Activated B cell treated with CpG ODN at 0.5 μM for 24 hours (primary cell): ENCODE measurements around the gene WDR45B. TPM values are rescaled to one million over a fixed set of nuclear protein-coding genes. Genes with fewer than 3 reads are reported as not detected.

ENCODE experiments used
- ATAC-seq: fragments of 200-7000 bp; cut with Tn5 transposase; one replicate; pipeline ENCODE4 v1.10.0; 2021; ENCODE audit warnings: low read depth, mild to moderate bottlenecking, moderate library complexity
- CTCF ChIA-PET: fragments of 350-600 bp; sonication (Branson Sonifier 250); formaldehyde crosslinking; loops from one replicate; lab custom pipeline; 2021; ENCODE audit warnings: antibody characterized with exemption; lab: Charles Lee
- POLR2A ChIA-PET: fragments of 350-600 bp; sonication (Branson Sonifier 250); formaldehyde crosslinking; loops from one replicate; lab custom pipeline; 2021; ENCODE audit warnings: antibody characterized with exemption; lab: Charles Lee
- DNase-seq: peaks from one replicate; pipeline ENCODE4 v3.0.0; 2022
- H3K27ac Mint-ChIP-seq: one replicate; pipeline ENCODE4 v1.8.0; 2020; ENCODE audit warnings: mixed read lengths
- H3K27me3 Mint-ChIP-seq: one replicate; pipeline ENCODE4 v1.8.0; 2021; ENCODE audit warnings: mixed read lengths
- H3K36me3 Mint-ChIP-seq: one replicate; pipeline ENCODE4 v1.8.0; 2021; ENCODE audit warnings: low read depth, mixed read lengths
- H3K4me1 Mint-ChIP-seq: one replicate; pipeline ENCODE4 v1.8.0; 2021; ENCODE audit warnings: mixed read lengths
- H3K4me3 Mint-ChIP-seq: one replicate; pipeline ENCODE4 v1.8.0; 2020; ENCODE audit warnings: mild to moderate bottlenecking, mixed read lengths
- H3K9me3 Mint-ChIP-seq: one replicate; pipeline ENCODE4 v1.8.0; 2020; ENCODE audit warnings: mixed read lengths
- intact Hi-C: fragments of 100-400 bp; cut with micrococcal nuclease; formaldehyde crosslinking; loops from one replicate; pipeline ENCODE4 v1.15.1; 2024
- total RNA-seq: library from RNA; stranded (reverse); gene quantifications from 2 replicates; pipeline ENCODE4 v1.2.3, GENCODE V29; 2022
- TF ChIP-seq, protein P1 (sequence below): fragments of 200-600 bp; IDR thresholded peaks from one replicate; pipeline ENCODE4 v1.8.0; 2022; ENCODE audit warnings: antibody characterized with exemption, mild to moderate bottlenecking

Gene WDR45B
- total RNA-seq, 1 donor from 2014 or later: 51.2 TPM

DNA sequence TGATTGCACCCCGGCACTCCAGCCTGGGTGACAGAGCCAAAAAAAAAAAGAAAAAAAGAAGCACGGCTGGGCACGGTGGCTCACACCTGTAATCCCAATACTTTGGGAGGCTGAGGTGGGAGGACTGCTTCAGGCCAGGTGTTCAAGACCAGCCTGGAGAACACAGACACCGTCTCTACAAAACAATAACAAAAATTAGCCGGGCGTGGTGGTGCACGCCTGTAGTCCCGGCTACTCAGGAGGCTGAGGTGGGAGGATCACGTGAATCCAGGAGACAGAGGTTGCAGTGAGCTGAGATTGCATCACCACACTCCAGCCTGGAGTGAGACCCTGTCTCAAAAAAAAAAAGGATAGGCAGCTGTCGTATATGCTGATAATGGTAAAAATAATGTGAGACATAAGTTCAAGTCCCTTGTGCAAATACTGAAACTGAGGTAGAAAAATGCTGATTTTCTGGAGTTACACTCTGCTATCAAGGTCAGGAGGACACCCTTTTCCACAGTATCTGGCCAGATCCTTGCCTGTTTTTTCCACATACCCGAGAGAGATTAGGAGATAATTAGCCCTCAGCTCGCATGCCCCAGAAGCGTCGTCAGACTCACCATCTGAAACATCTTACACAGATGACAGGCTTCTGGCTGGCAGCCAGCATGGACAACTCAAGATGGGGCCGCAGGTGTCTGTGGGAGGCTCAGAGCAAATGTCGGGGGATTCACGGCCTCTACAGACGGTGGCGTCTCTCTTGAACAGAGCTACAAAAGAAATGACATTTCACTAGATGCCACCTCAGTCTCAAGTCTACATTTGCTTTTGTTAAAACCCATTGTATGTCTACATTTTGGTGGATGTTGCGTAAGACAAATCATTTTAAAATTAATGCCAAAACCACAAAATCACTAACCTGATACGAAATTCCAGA, 36.8 kb downstream of the WDR45B start:
- H3K27ac Mint-ChIP-seq: no peak overlapping the region
- ATAC-seq: no peak
- TF ChIP-seq, protein P1, sequence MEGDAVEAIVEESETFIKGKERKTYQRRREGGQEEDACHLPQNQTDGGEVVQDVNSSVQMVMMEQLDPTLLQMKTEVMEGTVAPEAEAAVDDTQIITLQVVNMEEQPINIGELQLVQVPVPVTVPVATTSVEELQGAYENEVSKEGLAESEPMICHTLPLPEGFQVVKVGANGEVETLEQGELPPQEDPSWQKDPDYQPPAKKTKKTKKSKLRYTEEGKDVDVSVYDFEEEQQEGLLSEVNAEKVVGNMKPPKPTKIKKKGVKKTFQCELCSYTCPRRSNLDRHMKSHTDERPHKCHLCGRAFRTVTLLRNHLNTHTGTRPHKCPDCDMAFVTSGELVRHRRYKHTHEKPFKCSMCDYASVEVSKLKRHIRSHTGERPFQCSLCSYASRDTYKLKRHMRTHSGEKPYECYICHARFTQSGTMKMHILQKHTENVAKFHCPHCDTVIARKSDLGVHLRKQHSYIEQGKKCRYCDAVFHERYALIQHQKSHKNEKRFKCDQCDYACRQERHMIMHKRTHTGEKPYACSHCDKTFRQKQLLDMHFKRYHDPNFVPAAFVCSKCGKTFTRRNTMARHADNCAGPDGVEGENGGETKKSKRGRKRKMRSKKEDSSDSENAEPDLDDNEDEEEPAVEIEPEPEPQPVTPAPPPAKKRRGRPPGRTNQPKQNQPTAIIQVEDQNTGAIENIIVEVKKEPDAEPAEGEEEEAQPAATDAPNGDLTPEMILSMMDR: no peak

DNA sequence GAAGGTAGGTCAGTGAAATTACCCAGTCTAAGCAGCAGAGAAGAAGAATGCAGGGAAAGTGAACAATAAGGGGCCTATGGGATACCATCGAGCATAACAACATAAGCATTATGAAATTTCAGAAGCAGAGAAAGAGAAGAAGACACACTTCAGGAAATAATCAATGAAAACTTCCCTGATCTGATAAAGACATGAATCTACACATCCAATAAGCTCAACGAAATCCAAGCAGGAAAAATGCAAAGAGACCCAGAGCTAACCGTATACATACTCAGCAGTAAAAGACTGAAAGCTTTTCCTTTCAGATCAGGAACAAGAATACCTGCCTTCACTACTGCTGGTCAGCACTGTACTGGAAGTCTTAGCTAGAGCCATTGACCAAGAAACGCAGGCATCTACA, 38.6 kb downstream of the WDR45B start:
- ATAC-seq (no peak), DNase-seq (no peak)
- Mint-ChIP-seq H3K27me3 (no peaks in the 10 kb centered on the region), H3K4me1 (peaks cover under 1% of the 10 kb centered on the region), H3K4me3 (no peak overlapping the region), H3K27ac (no peak overlapping the region), H3K36me3 (peaks cover 60% of the 10 kb centered on the region), H3K9me3 (no peaks in the 10 kb centered on the region)
- ChIA-PET POLR2A (no interaction called here), CTCF (no interaction called here)
- intact Hi-C loops: no loop called here
- TF ChIP-seq, protein P1: no peak

More for the DNA sequence above, 36.8 kb downstream of the WDR45B start:
- H3K9me3 Mint-ChIP-seq: no peaks in the 10 kb centered on the region
- no peaks in the 10 kb centered on the region for H3K4me1 Mint-ChIP-seq
- POLR2A ChIA-PET: interaction anchor here (0.6 kb wide), 1 partner anchor 129 kb away, joined by 3 read pairs; no protein-coding TSS in a partner anchor
- H3K4me3 Mint-ChIP-seq: no peak overlapping the region
- CTCF ChIA-PET: no interaction called here
- no peaks in the 10 kb centered on the region for H3K27me3 Mint-ChIP-seq
- intact Hi-C loops: no loop called here
- DNase-seq: no peak
- peaks cover 61% of the 10 kb centered on the region for H3K36me3 Mint-ChIP-seq

DNA sequence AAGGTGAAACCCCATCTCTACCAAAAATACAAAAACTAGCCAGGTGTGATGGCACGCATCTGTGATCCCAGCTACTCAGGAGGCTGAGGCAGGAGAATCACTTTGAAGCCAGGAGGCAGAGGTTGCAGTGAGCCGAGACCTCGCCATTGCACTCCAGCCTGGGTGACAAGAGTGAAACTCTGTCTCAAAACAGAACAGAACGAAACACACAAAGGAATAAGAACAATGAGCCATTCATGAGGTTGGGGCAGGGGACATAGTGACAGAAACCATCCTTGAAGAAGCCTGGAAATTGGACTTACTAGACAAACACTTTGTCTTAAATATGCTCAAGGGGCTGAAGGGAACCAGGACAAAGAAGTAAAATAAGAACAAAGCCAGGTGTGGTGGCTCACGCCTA, 39.4 kb downstream of the WDR45B start:
- Mint-ChIP-seq H3K9me3 (no peaks in the 10 kb centered on the region), H3K4me1 (peaks cover 8% of the 10 kb centered on the region), H3K36me3 (peaks cover 62% of the 10 kb centered on the region), H3K27me3 (no peaks in the 10 kb centered on the region), H3K27ac (no peak overlapping the region), H3K4me3 (no peak overlapping the region)
- TF ChIP-seq, protein P1: no peak
- no peak for ATAC-seq
- CTCF ChIA-PET: no interaction called here
- intact Hi-C loops: no loop called here
- POLR2A ChIA-PET: no interaction called here
- no peak for DNase-seq

DNA sequence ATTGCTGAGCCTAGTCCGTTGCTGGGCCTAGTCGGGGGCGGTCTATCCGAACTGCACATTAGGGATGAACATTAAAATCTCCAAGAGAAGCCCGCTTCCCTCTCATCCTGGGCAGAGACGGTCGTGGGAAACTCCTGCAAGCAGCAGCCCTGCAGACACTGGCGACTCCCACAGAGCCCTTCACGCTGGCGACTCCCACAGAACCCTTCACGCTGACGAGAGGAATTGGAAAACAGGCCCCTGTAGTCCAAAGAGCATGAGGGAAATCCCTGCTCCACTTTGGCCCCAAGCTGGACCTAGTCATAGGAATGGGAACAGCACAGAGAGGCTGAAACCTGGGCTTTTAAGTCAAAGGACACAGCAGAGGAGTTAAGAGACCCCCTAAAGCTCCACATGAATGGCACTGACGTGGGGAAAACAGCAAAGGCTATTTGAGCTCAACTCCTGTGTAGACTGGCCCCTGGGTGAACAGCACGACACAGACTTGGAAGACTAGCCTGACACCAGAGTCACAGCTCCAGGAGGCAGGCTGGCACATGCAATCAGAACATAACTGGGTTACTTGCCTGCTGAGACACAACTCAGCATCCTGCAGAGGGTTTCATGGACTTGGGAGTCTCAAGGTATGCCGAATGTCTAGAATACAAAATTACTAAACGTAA, 42.2 kb downstream of the WDR45B start:
- intact Hi-C loops: no loop called here
- Mint-ChIP-seq H3K27me3 (no peaks in the 10 kb centered on the region), H3K4me1 (peaks cover 21% of the 10 kb centered on the region), H3K4me3 (no peak overlapping the region), H3K27ac (no peak overlapping the region), H3K36me3 (peaks cover 73% of the 10 kb centered on the region), H3K9me3 (no peaks in the 10 kb centered on the region)
- TF ChIP-seq, protein P1: no peak
- no peak for ATAC-seq
- POLR2A ChIA-PET: no interaction called here
- DNase-seq: no peak
- CTCF ChIA-PET: no interaction called here

DNA sequence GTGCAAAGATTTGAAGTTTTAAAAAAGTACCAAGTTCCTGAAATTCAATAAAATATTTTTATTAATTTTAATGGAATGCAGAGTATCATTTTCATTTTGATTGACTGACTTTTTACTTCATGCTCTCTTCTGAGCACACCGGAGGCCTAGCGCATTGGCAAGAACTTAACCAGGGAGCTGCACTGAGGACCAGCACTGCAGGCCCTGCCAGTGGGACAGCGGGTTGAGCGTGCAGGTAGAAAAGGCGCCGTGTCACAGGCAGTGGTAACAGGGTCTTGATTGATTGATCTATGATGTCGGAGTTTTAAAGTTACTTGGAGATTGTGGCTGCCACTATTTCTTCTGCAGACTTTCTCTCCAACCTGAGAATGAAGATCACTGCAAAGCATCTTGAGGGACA, 43.7 kb downstream of the WDR45B start:
- Mint-ChIP-seq H3K4me3 (no peak overlapping the region), H3K27ac (no peak overlapping the region), H3K27me3 (no peaks in the 10 kb centered on the region), H3K36me3 (peaks cover 73% of the 10 kb centered on the region), H3K4me1 (peaks cover 37% of the 10 kb centered on the region), H3K9me3 (no peaks in the 10 kb centered on the region)
- intact Hi-C loops: no loop called here
- CTCF ChIA-PET: no interaction called here
- TF ChIP-seq, protein P1: no peak
- POLR2A ChIA-PET: interaction anchor here (1.1 kb wide), 1 partner anchor 11 kb away, joined by 4 read pairs; no protein-coding TSS in a partner anchor
- no peak for DNase-seq
- no peak for ATAC-seq
